Neutrophil (primary cell): ENCODE results near the gene DOHH.
"Not testable (repeated sequence)": the region's sequence is repeated elsewhere in the genome, so short reads cannot be mapped to it uniquely, and the experiment has no call there.

Experiments
- H3K27ac ChIP-seq: fragments of 200-600 bp; sonication (generic); 2 replicates; pipeline ENCODE4 v1.5.1; 2016; ENCODE audit warnings: mild to moderate bottlenecking, moderate library complexity
- H3K27me3 ChIP-seq: fragments of 200-600 bp; sonication (generic); 2 replicates; pipeline ENCODE4 v1.6.0; 2016; ENCODE audit warnings: mild to moderate bottlenecking
- H3K36me3 ChIP-seq: fragments of 200-600 bp; sonication (generic); 2 replicates; pipeline ENCODE4 v1.5.1; 2017
- H3K4me1 ChIP-seq, 2 experiments: fragments of 200-600 bp in 1 of 2; sonication (generic) in 1 of 2; 1 replicate in 1 of 2; 2 replicates in 1 of 2; pipeline versions ENCODE4 v1.5.1 to v1.6.1; 2013 to 2016; ENCODE audit warnings: low read depth in 1 of 2, low read length in 1 of 2, mild to moderate bottlenecking in 1 of 2, moderate library complexity in 1 of 2; ENCODE audit not compliant: control insufficient read depth in 1 of 2, insufficient read depth in 1 of 2
- H3K4me3 ChIP-seq, 2 experiments: fragments of 200-600 bp in 1 of 2; sonication (generic) in 1 of 2; 1 replicate in 1 of 2; 2 replicates in 1 of 2; pipeline ENCODE4 v1.5.1; 2013 to 2016; ENCODE audit warnings: low read depth in 1 of 2, low read length in 1 of 2, mild to moderate bottlenecking in 1 of 2, moderate library complexity in 1 of 2
- H3K9me3 ChIP-seq: fragments of 200-600 bp; sonication (generic); 2 replicates; pipeline ENCODE4 v1.5.1; 2016
- TF ChIP-seq, protein P1 (sequence below): fragments of 200-600 bp; sonication (generic); IDR thresholded peaks from 2 replicates; pipeline ENCODE4 v1.5.1; 2016; ENCODE audit warnings: antibody characterized with exemption

The DOHH gene

GRCh38 chr19:3454656-3455392 is 45.6 kb downstream of the DOHH start:
- no peaks in the 10 kb centered on the region for H3K9me3 ChIP-seq
- no peak overlapping the region for H3K27ac ChIP-seq
- no peaks in the 10 kb centered on the region for H3K4me1 ChIP-seq
- TF ChIP-seq, protein P1, sequence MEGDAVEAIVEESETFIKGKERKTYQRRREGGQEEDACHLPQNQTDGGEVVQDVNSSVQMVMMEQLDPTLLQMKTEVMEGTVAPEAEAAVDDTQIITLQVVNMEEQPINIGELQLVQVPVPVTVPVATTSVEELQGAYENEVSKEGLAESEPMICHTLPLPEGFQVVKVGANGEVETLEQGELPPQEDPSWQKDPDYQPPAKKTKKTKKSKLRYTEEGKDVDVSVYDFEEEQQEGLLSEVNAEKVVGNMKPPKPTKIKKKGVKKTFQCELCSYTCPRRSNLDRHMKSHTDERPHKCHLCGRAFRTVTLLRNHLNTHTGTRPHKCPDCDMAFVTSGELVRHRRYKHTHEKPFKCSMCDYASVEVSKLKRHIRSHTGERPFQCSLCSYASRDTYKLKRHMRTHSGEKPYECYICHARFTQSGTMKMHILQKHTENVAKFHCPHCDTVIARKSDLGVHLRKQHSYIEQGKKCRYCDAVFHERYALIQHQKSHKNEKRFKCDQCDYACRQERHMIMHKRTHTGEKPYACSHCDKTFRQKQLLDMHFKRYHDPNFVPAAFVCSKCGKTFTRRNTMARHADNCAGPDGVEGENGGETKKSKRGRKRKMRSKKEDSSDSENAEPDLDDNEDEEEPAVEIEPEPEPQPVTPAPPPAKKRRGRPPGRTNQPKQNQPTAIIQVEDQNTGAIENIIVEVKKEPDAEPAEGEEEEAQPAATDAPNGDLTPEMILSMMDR, result no peak
- no peaks in the 10 kb centered on the region for H3K27me3 ChIP-seq
- H3K36me3 ChIP-seq, result peaks cover 95% of the 10 kb centered on the region
- H3K4me3 ChIP-seq, result no peak overlapping the region

GRCh38 chr19:3453840-3454239 is 46.6 kb downstream of the DOHH start:
- Histone ChIP-seq H3K4me3 (no peak overlapping the region), H3K4me1 (no peaks in the 10 kb centered on the region), H3K27me3 (no peaks in the 10 kb centered on the region), H3K36me3 (peaks cover 93% of the 10 kb centered on the region), H3K9me3 (no peaks in the 10 kb centered on the region), H3K27ac (no peak overlapping the region)
- TF ChIP-seq, protein P1, result no peak

DNA sequence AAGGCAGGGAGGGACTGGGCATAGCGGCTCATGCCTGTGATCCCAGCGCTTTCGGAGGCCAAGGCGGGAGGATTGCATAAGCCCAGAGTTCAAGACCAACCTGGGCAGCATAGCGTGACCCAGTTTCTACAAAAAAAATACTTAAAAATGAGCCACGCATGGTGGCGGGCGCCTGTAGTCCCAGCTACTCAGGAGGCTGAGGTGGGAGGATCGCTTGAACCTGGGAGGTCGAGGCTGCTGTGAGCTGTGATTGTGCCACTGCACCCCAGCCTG is 47.6 kb downstream of the DOHH start:
- H3K36me3 ChIP-seq, result peaks cover 91% of the 10 kb centered on the region
- H3K27ac ChIP-seq, result not testable (repeated sequence)

GRCh38 chr19:3452171-3452941 is 48.1 kb downstream of the DOHH start:
- H3K27me3 ChIP-seq, result no peaks in the 10 kb centered on the region
- TF ChIP-seq, protein P1, result no peak
- H3K4me3 ChIP-seq, result no peak overlapping the region
- no peak overlapping the region for H3K27ac ChIP-seq
- H3K9me3 ChIP-seq, result no peaks in the 10 kb centered on the region
- no peaks in the 10 kb centered on the region for H3K4me1 ChIP-seq
- peaks cover 88% of the 10 kb centered on the region for H3K36me3 ChIP-seq

More for the DNA sequence above, 47.6 kb downstream of the DOHH start:
- not testable (repeated sequence) for H3K27me3 ChIP-seq, H3K9me3 ChIP-seq, H3K4me1 ChIP-seq, H3K4me3 ChIP-seq

- H3K36me3 ChIP-seq, result peaks cover 85% of the 10 kb centered on the region
- H3K27ac ChIP-seq, result no peak overlapping the region
- no peaks in the 10 kb centered on the region for H3K9me3 ChIP-seq
- TF ChIP-seq, protein P1, result no peak
- no peaks in the 10 kb centered on the region for H3K27me3 ChIP-seq
- no peaks in the 10 kb centered on the region for H3K4me1 ChIP-seq
- no peak overlapping the region for H3K4me3 ChIP-seq
Measured at GRCh38 chr19:3451451-3451866, 49.0 kb downstream of the DOHH start.

DNA sequence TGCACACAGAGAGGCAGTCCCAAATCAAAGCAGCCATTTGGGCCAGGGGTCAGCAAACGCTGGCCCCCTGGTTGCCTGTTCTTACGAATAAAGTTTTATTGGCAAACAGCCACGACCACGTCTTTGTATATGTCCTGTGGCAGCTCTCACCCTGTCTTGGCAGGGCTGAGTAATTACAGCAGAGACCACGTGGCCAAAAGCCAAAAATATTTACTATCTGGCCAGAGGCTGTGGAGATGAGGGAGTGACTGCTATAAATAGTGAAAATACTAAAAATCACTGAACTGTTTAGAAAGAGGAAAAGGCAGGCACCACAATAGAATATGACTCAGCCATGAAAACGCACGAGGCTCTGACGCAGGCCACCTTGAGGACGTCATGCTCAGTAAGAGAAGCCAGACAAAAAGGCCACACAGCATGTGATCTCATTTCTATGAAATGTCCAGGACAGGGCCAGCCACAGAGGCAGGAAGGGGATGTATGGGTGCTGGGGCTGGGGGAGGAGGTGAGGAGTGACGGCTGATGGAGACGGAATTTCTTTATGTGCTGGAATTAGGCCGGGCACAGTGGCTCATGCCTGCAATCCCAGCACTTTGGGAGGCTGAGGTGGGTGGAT is 49.6 kb downstream of the DOHH start:
- H3K4me1 ChIP-seq, result no peaks in the 10 kb centered on the region
- TF ChIP-seq, protein P1, result no peak
- H3K27ac ChIP-seq, result no peak overlapping the region
- H3K27me3 ChIP-seq, result no peaks in the 10 kb centered on the region
- peaks cover 85% of the 10 kb centered on the region for H3K36me3 ChIP-seq
- no peaks in the 10 kb centered on the region for H3K9me3 ChIP-seq
- no peak overlapping the region for H3K4me3 ChIP-seq
